ENCODE measurements around the gene PCDHGB4.
"Not testable (repeated sequence)": the region's sequence is repeated elsewhere in the genome, so short reads cannot be mapped to it uniquely, and the experiment has no call there.

Gene PCDHGB4

DNA sequence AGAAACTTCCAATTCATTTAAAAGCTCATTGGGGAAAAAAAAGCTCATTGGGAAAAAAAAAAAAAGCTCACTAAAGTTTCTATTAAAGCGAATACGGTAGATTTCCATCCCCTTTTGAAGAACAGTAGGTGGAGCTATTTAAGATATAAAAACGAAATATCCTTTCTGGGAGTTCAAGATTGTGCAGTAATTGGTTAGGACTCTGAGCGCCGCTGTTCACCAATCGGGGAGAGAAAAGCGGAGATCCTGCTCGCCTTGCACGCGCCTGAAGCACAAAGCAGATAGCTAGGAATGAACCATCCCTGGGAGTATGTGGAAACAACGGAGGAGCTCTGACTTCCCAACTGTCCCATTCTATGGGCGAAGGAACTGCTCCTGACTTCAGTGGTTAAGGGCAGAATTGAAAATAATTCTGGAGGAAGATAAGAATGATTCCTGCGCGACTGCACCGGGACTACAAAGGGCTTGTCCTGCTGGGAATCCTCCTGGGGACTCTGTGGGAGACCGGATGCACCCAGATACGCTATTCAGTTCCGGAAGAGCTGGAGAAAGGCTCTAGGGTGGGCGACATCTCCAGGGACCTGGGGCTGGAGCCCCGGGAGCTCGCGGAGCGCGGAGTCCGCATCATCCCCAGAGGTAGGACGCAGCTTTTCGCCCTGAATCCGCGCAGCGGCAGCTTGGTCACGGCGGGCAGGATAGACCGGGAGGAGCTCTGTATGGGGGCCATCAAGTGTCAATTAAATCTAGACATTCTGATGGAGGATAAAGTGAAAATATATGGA, 43.0 kb downstream of the PCDHGB4 start, which contains the start of gene PCDHGA12:
Gene PCDHGA12, plus strand, starts transcription at position 176 of the 782 bp plus-strand sequence. Its CDS starts 253 bp downstream, at position 429.
- no peak for DNase-seq (ENCODE audit: low read depth in 2 of 2)

DNA sequence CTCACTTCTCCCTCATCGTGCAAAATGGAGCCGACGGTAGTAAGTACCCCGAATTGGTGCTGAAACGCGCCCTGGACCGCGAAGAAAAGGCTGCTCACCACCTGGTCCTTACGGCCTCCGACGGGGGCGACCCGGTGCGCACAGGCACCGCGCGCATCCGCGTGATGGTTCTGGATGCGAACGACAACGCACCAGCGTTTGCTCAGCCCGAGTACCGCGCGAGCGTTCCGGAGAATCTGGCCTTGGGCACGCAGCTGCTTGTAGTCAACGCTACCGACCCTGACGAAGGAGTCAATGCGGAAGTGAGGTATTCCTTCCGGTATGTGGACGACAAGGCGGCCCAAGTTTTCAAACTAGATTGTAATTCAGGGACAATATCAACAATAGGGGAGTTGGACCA, 43.8 kb downstream of the PCDHGB4 start:
- DNase-seq (ENCODE audit: low read depth in 2 of 2), result no peak

- not testable (repeated sequence) for DNase-seq (ENCODE audit: low read depth in 2 of 2)
Measured at GRCh38 chr5:141432308-141432707, 44.8 kb downstream of the PCDHGB4 start.

- not testable (repeated sequence) for DNase-seq (ENCODE audit: low read depth in 2 of 2)
Measured at GRCh38 chr5:141432726-141433125, 45.2 kb downstream of the PCDHGB4 start.

DNA sequence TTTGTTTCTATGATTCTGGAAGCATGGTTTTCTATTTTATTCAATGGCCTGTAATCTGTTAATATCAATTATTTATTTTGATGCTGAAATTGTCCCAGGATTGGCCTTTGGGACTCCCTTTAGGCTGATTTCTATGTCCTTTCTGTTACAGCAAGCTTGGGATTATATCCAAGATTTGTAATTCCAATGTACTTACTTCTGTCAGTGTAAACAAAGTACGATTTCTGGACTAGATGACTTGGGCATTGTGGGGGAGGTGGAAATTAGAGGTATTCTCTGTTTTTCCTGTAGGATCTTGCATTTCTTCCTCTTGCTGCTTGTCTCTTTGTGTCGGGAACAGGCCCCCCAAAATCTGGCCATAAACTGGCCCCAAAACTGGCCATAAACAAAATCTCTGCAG, 46.5 kb downstream of the PCDHGB4 start:
- no peak for DNase-seq (ENCODE audit: low read depth in 2 of 2)

DNA sequence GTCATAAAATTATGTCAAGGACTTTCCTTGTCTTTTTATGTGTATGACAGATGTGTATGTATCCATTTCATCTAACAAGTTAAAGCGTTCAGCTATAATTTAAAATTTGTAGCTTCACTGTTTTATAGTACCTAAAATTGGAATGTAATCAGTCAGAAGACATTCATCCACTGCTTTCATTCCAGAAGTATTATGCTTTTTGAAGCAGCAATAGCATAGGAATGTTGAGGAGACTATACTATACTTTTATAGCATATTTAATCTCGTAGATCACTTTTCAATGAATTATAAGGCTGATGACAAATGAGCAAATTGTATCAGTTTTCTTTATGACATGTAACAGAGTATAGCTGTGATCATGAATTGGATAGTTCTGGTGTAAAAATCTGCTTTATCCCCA, 49.7 kb downstream of the PCDHGB4 start:
- no peak for DNase-seq (ENCODE audit: low read depth in 2 of 2)

DNA sequence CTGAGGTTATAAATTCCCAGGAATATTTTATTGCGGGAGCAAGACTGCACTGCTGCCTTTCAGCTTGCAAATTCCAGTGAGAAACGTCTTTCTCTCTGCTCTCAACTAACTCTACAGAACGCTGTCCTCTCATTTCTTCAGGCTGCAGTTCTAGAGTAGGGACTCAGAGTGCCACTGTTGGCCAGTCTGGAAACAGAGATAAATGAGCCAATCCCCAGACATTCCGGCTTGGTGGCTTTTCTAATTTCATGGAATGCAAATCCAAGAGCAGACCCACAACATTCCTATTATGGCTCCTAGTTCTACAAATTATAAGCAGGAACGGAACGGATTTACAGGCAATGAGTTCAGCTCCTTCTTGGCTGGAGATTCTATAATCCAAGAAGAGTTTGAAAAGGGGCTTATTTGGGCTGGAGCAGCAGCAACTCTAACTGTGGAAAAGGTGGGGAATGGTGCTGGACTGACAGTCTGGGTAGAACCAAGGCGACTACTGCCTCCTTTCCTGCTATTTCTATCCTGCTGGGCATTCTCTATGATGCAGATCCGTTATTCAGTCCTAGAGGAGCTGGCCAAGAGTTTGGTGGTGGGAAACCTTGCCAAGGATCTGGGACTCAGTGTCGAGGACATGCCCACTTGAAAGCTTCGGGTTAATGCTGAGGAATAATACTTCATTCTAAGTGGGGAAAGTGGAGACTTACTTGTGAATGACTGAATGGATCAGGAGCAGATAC, 52.1 kb downstream of the PCDHGB4 start:
- DNase-seq (ENCODE audit: low read depth in 2 of 2), result no peak
